ENCODE results near the gene MCU. TPM values are rescaled to one million over a fixed set of nuclear protein-coding genes. Genes with fewer than 3 reads are reported as not detected.

Gene MCU
- total RNA-seq, 1 experiment from 2014 or later: 26.8 TPM

GRCh38 chr10:72796042-72796441, 104.1 kb downstream of the MCU start:
- no peaks in the 10 kb centered on the region for H3K9me3 ChIP-seq (ENCODE audit: control insufficient read depth in 1 of 2, insufficient read depth in 1 of 2, low read depth in 1 of 2, low read length in 2 of 2)
- CTCF ChIA-PET: no interaction called here
- no peaks in the 10 kb centered on the region for H4K20me1 ChIP-seq (ENCODE audit: insufficient read depth)
- no TSS peak for BruUV-seq (replicated peaks)
- H3K4me1 ChIP-seq (ENCODE audit: control insufficient read depth in 1 of 2, insufficient read depth in 2 of 2, low read length in 2 of 2): peaks cover 2 to 9% of the 10 kb centered on the region in 2 experiments; a peak in 3 of 4 replicates
- H3K36me3 ChIP-seq (ENCODE audit: control insufficient read depth in 1 of 2, insufficient read depth in 2 of 2, low read length in 2 of 2): no peaks in the 10 kb centered on the region
- no peak for ATAC-seq
- POLR2A ChIA-PET: no interaction called here
- H3K27me3 ChIP-seq (ENCODE audit: insufficient read depth, low read length): no peaks in the 10 kb centered on the region
- RAD21 ChIA-PET (ENCODE audit: low non-redundant PET in 1 of 2, low total read pairs in 2 of 2, uncharacterized antibody in 2 of 2, unreplicated experiment in 2 of 2): no interaction called here
- no peak for TF ChIP-seq TCF7L2 (IDR thresholded peaks at IDR 0.05; ENCODE audit: borderline replicate concordance, extremely low read depth, insufficient read depth, insufficient read length)
- TF ChIP-seq SIN3A (IDR thresholded peaks at IDR 0.05; ENCODE audit: low read depth): no peak
- TF ChIP-seq EGR1 (IDR thresholded peaks at IDR 0.05; ENCODE audit: low read depth): no peak
- no peak for TF ChIP-seq ZBTB33 (IDR thresholded peaks at IDR 0.05; ENCODE audit: extremely low read depth, insufficient replicate concordance, low read length)
- TF ChIP-seq ATF3 (IDR thresholded peaks at IDR 0.05): no peak
- no peak for TF ChIP-seq EZH2 (IDR thresholded peaks at IDR 0.05)
- no peak for TF ChIP-seq FOSL1 (IDR thresholded peaks at IDR 0.05; ENCODE audit: low read depth)
- TF ChIP-seq YY1 (IDR thresholded peaks at IDR 0.05; ENCODE audit: extremely low read depth, insufficient replicate concordance, low read depth, low read length): no peak
- TF ChIP-seq ELF1 (IDR thresholded peaks at IDR 0.05; ENCODE audit: borderline replicate concordance, low read depth): no peak
- TF ChIP-seq SP1 (IDR thresholded peaks at IDR 0.05; ENCODE audit: low read depth): no peak
- TF ChIP-seq POLR2A (IDR thresholded peaks at IDR 0.05; ENCODE audit: borderline replicate concordance, extremely low read depth, insufficient read depth, insufficient read length): no peak
- TF ChIP-seq, protein P1, sequence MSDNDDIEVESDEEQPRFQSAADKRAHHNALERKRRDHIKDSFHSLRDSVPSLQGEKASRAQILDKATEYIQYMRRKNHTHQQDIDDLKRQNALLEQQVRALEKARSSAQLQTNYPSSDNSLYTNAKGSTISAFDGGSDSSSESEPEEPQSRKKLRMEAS (IDR thresholded peaks at IDR 0.05): no peak
- no peak for TF ChIP-seq JUND (IDR thresholded peaks at IDR 0.05)
- no peak for TF ChIP-seq ZNF274 (IDR thresholded peaks at IDR 0.05; ENCODE audit: low read depth, low read length)
- TF ChIP-seq CTCF (IDR thresholded peaks at IDR 0.05 in 2 of 3, conservative IDR thresholded peaks at IDR 0.05 in 1 of 3; ENCODE audit: borderline replicate concordance in 1 of 3, insufficient read depth in 1 of 3, low read depth in 2 of 3, low read length in 2 of 3): no peak
- TF ChIP-seq RAD21 (IDR thresholded peaks at IDR 0.05; ENCODE audit: low read depth): no peak
- no peak overlapping the region for H3K4me3 ChIP-seq (replicated peaks in 1 of 2; ENCODE audit: low read depth in 1 of 2, low read length in 2 of 2)
- H3K79me2 ChIP-seq (ENCODE audit: insufficient read depth, low read length): no peaks in the 10 kb centered on the region
- no peaks in the 10 kb centered on the region for H3K9me2 ChIP-seq (ENCODE audit: insufficient read depth)
- no peak overlapping the region for H3K9ac ChIP-seq (ENCODE audit: low read length)
- DNase-seq (ENCODE audit: low read depth, low spot score): no peak
- H3K27ac ChIP-seq (ENCODE audit: low read depth, low read length): no peak overlapping the region
- no peak overlapping the region for H3K4me2 ChIP-seq (ENCODE audit: low read length)
- intact Hi-C loops (cut with micrococcal nuclease): no loop called here
- no peak overlapping the region for H2AFZ ChIP-seq (ENCODE audit: low read depth, low read length, poor library complexity, severe bottlenecking)

Data from HCT116 (cell line).